H1 (cell line): ENCODE measurements around the gene CCDC78. TPM values are rescaled to one million over a fixed set of nuclear protein-coding genes. Genes with fewer than 3 reads are reported as not detected.

ENCODE experiments used
- CTCF ChIA-PET: fragments of 300-600 bp; sonication (Branson Sonifier 250); formaldehyde crosslinking; loops from one replicate; lab custom pipeline; 2021; ENCODE audit not compliant: partially characterized antibody; lab: Charles Lee
- POLR2A ChIA-PET: fragments of 300-600 bp; sonication (Branson Sonifier 250); formaldehyde crosslinking; loops from one replicate; lab custom pipeline; 2021; ENCODE audit warnings: inconsistent platforms; ENCODE audit not compliant: partially characterized antibody; lab: Charles Lee
- DNase-seq, 2 experiments: peaks; one replicate each; pipeline versions ENCODE4 v3.0.0 to v3.0.0-alpha.2; 2010 to 2022; ENCODE audit warnings: low spot score in 2 of 2, low read depth in 1 of 2, mixed read lengths in 1 of 2
- FAIRE-seq: peaks from 2 replicates; lab custom pipeline; 2011; peaks lifted over from hg19 to GRCh38; lab: Jason Lieb, UNC
- H2AFZ ChIP-seq: 2 replicates; pipeline ENCODE4 v1.8.1; 2012; ENCODE audit warnings: low read length, inconsistent platforms
- H2AK5ac ChIP-seq: 2 replicates; pipeline ENCODE4 v1.6.1; 2013; ENCODE audit warnings: low read depth, low read length
- H2BK120ac ChIP-seq: replicated peaks from 2 replicates; pipeline ENCODE3; 2013; ENCODE audit warnings: low read depth, low read length, inconsistent platforms
- H2BK12ac ChIP-seq: 2 replicates; pipeline ENCODE4 v1.6.1; 2013; ENCODE audit warnings: low read depth, low read length
- H2BK15ac ChIP-seq: 2 replicates; pipeline ENCODE4 v1.6.1; 2013; ENCODE audit warnings: low read length
- H2BK20ac ChIP-seq: 2 replicates; pipeline ENCODE4 v1.6.1; 2013; ENCODE audit warnings: low read length
- H2BK5ac ChIP-seq: 2 replicates; pipeline ENCODE4 v1.6.1; 2013; ENCODE audit warnings: low read depth, low read length
- H3K14ac ChIP-seq: 2 replicates; pipeline ENCODE4 v1.6.1; 2013; ENCODE audit warnings: inconsistent platforms; ENCODE audit not compliant: insufficient read length
- H3K18ac ChIP-seq: 2 replicates; pipeline ENCODE4 v1.6.1; 2013; ENCODE audit warnings: low read length; ENCODE audit errors: extremely low read depth
- H3K23ac ChIP-seq: 2 replicates; pipeline ENCODE4 v1.6.1; 2013; ENCODE audit warnings: inconsistent platforms; ENCODE audit not compliant: insufficient read length
- H3K23me2 ChIP-seq: 2 replicates; pipeline ENCODE4 v1.6.1; 2013; ENCODE audit warnings: low read depth, low read length
- H3K27ac ChIP-seq: 2 replicates; pipeline ENCODE4 v1.6.1; 2011; ENCODE audit warnings: low read depth, low read length, inconsistent platforms
- H3K27me3 ChIP-seq, 4 experiments: replicated peaks in 1 of 4; 1 replicate in 1 of 4; 2 replicates in 3 of 4; pipeline versions ENCODE4 v1.6.1 to v1.8.1; 2011 to 2013; ENCODE audit warnings: low read length in 3 of 4, mild to moderate bottlenecking in 3 of 4, inconsistent platforms in 2 of 4, mixed read lengths in 2 of 4, moderate library complexity in 1 of 4; ENCODE audit not compliant: control insufficient read depth in 3 of 4, insufficient read depth in 3 of 4; ENCODE audit errors: extremely low read depth in 1 of 4
- H3K36me3 ChIP-seq, 4 experiments: 2 replicates each; pipeline versions ENCODE4 v1.6.1 to v1.8.1; 2011 to 2013; ENCODE audit warnings: mild to moderate bottlenecking in 4 of 4, low read length in 3 of 4, moderate library complexity in 2 of 4, control low read depth in 1 of 4, inconsistent platforms in 1 of 4; ENCODE audit not compliant: insufficient read depth in 4 of 4, control insufficient read depth in 2 of 4
- H3K4ac ChIP-seq: replicated peaks from 2 replicates; pipeline ENCODE3; 2013; ENCODE audit warnings: low read length, low read depth, mixed read lengths, inconsistent platforms; ENCODE audit not compliant: insufficient read length
- H3K4me1 ChIP-seq, 4 experiments: replicated peaks in 1 of 4; 1 replicate in 1 of 4; 2 replicates in 3 of 4; pipeline versions ENCODE4 v1.6.1 to v1.8.1; 2011 to 2013; ENCODE audit warnings: low read length in 3 of 4, inconsistent platforms in 2 of 4, mixed read lengths in 1 of 4; ENCODE audit not compliant: insufficient read depth in 4 of 4, control insufficient read depth in 3 of 4
- H3K4me2 ChIP-seq, 2 experiments: 2 replicates each; pipeline versions ENCODE4 v1.6.1 to v1.8.1; 2011 to 2013; ENCODE audit warnings: low read depth in 2 of 2, low read length in 2 of 2, control low read depth in 1 of 2, inconsistent platforms in 1 of 2, mild to moderate bottlenecking in 1 of 2; ENCODE audit not compliant: insufficient read depth in 1 of 2
- H3K4me3 ChIP-seq, 4 experiments: fragments of 200-600, 300-600 bp in 1 of 4; sonication (generic), shearing (Covaris generic), sonication (Bioruptor Twin) in 1 of 4; 2 replicates each; pipeline versions ENCODE4 v1.5.1 to v1.8.1; 2011 to 2016; ENCODE audit warnings: low read length in 4 of 4, low read depth in 3 of 4, control low read depth in 2 of 4, inconsistent platforms in 2 of 4, mild to moderate bottlenecking in 2 of 4, mixed read lengths in 1 of 4, moderate library complexity in 1 of 4; ENCODE audit not compliant: insufficient read depth in 2 of 4; ENCODE audit errors: extremely low read depth in 1 of 4
- H3K56ac ChIP-seq: replicated peaks from 2 replicates; pipeline ENCODE3; 2013; ENCODE audit warnings: low read depth, mild to moderate bottlenecking, mixed read lengths, low read length, inconsistent platforms; ENCODE audit not compliant: insufficient read length
- H3K79me1 ChIP-seq: 2 replicates; pipeline ENCODE4 v1.6.1; 2013; ENCODE audit warnings: low read depth, low read length, control low read depth
- H3K79me2 ChIP-seq, 2 experiments: 2 replicates each; pipeline versions ENCODE4 v1.6.1 to v1.8.1; 2012 to 2013; ENCODE audit warnings: low read length in 2 of 2, mild to moderate bottlenecking in 2 of 2, inconsistent platforms in 1 of 2; ENCODE audit not compliant: insufficient read depth in 2 of 2, control insufficient read depth in 1 of 2
- H3K9ac ChIP-seq, 4 experiments: replicated peaks in 1 of 4; 1 replicate in 1 of 4; 2 replicates in 3 of 4; pipeline versions ENCODE4 v1.6.1 to v1.8.1; 2011 to 2013; ENCODE audit warnings: low read depth in 3 of 4, low read length in 3 of 4, control low read depth in 2 of 4, mild to moderate bottlenecking in 2 of 4, moderate library complexity in 2 of 4, inconsistent platforms in 1 of 4; ENCODE audit errors: extremely low read depth in 1 of 4
- H3K9me3 ChIP-seq, 2 experiments: 2 replicates each; pipeline versions ENCODE4 v1.6.1 to v1.8.1; 2012 to 2013; ENCODE audit warnings: mild to moderate bottlenecking in 2 of 2, moderate library complexity in 2 of 2, control low read depth in 1 of 2, inconsistent platforms in 1 of 2, low read depth in 1 of 2, low read length in 1 of 2, mixed read lengths in 1 of 2; ENCODE audit not compliant: insufficient read depth in 2 of 2
- H4K20me1 ChIP-seq, 2 experiments: replicated peaks in 1 of 2; 2 replicates each; pipeline versions ENCODE3 to v1.8.1; 2011 to 2013; ENCODE audit warnings: inconsistent platforms in 2 of 2, low read length in 2 of 2, mild to moderate bottlenecking in 1 of 2; ENCODE audit not compliant: insufficient read depth in 2 of 2, control insufficient read depth in 1 of 2
- H4K5ac ChIP-seq: 2 replicates; pipeline ENCODE4 v1.6.1; 2013; ENCODE audit warnings: low read length, low read depth, mixed read lengths, inconsistent platforms; ENCODE audit not compliant: insufficient read length
- H4K8ac ChIP-seq: 2 replicates; pipeline ENCODE4 v1.8.0; 2013; ENCODE audit warnings: mild to moderate bottlenecking, moderate library complexity, low read length, inconsistent platforms; ENCODE audit not compliant: insufficient read depth; ENCODE audit errors: extremely low read depth
- H4K91ac ChIP-seq: replicated peaks from 2 replicates; pipeline ENCODE3; 2013; ENCODE audit warnings: low read length, mixed read lengths, inconsistent platforms; ENCODE audit not compliant: insufficient read length
- CHD1 ChIP-seq: IDR thresholded peaks from 2 replicates; pipeline ENCODE4 v1.6.1; 2012; ENCODE audit warnings: low read depth, low read length, improper control_type of control experiment
- GTF2F1 ChIP-seq: IDR thresholded peaks from 2 replicates; pipeline ENCODE4 v1.6.1; 2012; ENCODE audit warnings: low read depth, low read length, improper control_type of control experiment, borderline replicate concordance
- HDAC2 ChIP-seq, 2 experiments: fragments of 300-600 bp in 1 of 2; sonication (generic) in 1 of 2; IDR thresholded peaks; 2 replicates each; pipeline ENCODE4 v1.6.1; 2011 to 2012; ENCODE audit warnings: low read depth in 2 of 2, low read length in 2 of 2, mild to moderate bottlenecking in 2 of 2, moderate library complexity in 2 of 2, borderline replicate concordance in 1 of 2, inconsistent platforms in 1 of 2
- JUND ChIP-seq: IDR thresholded peaks from 2 replicates; pipeline ENCODE4 v1.6.1; 2011; ENCODE audit warnings: mild to moderate bottlenecking, improper control_type of control experiment, low read length
- RAD21 ChIP-seq, 2 experiments: IDR thresholded peaks in 1 of 2; conservative IDR thresholded peaks in 1 of 2; 2 replicates each; pipeline ENCODE4 v1.6.1; 2011; ENCODE audit warnings: low read depth in 2 of 2, low read length in 2 of 2, improper control_type of control experiment in 1 of 2, inconsistent platforms in 1 of 2, mild to moderate bottlenecking in 1 of 2, moderate library complexity in 1 of 2
- RNF2 ChIP-seq: fragments of 200-900, 300-1000 bp; sonication (generic); IDR thresholded peaks from 2 replicates; pipeline ENCODE4 v1.7.1; 2016; ENCODE audit warnings: borderline replicate concordance, low read depth, mild to moderate bottlenecking, antibody characterized with exemption, low read length; ENCODE audit not compliant: poor library complexity, severe bottlenecking; ENCODE audit errors: missing control alignments
- SIRT6 ChIP-seq: IDR thresholded peaks from one replicate; pipeline ENCODE4 v1.7.1; 2012; ENCODE audit warnings: low read length, inconsistent platforms
- SRF ChIP-seq: IDR thresholded peaks from 2 replicates; pipeline ENCODE4 v1.6.1; 2011; ENCODE audit warnings: mild to moderate bottlenecking, low read depth, low read length, moderate library complexity
- TBP ChIP-seq: IDR thresholded peaks from 2 replicates; pipeline ENCODE4 v1.6.1; 2011; ENCODE audit warnings: low read depth, low read length, improper control_type of control experiment
- TCF12 ChIP-seq: IDR thresholded peaks from 2 replicates; pipeline ENCODE4 v1.6.1; 2011; ENCODE audit warnings: low read depth, mild to moderate bottlenecking, low read length
- TEAD4 ChIP-seq: IDR thresholded peaks from 2 replicates; pipeline ENCODE4 v1.6.1; 2012; ENCODE audit warnings: low read depth, low read length, inconsistent platforms, mixed read lengths
- YY1 ChIP-seq: IDR thresholded peaks from 2 replicates; pipeline ENCODE4 v1.6.1; 2011; ENCODE audit warnings: low read depth, mild to moderate bottlenecking, low read length
- WGBS, 2 experiments: shearing (Covaris generic) in 1 of 2; methylation state at CpG; one replicate each; pipeline versions ENCODE4 v1.1.6 to v1.1.7; 2013 to 2015; ENCODE audit warnings: low lambda C conversion rate in 2 of 2, mixed read lengths in 2 of 2, inconsistent platforms in 1 of 2, low coverage in 1 of 2, missing lambda C conversion rate in 1 of 2; ENCODE audit not compliant: insufficient replicate concordance in 2 of 2, insufficient coverage in 1 of 2, insufficient read length in 1 of 2; ENCODE audit errors: extremely low coverage in 1 of 2, missing lambda C conversion rate in 1 of 2; 5-methylcytosine and 5-hydroxymethylcytosine counted together
- polyA plus RNA-seq, 7 experiments: library from polyadenylated mRNA; depleted of rRNA in 3 of 7; stranded (reverse) in 5 of 7; unstranded in 2 of 7; fragments of >200 nt in 5 of 7; fragments of 200-250 nt in 2 of 7; gene quantifications; 1 replicate in 5 of 7; 2 replicates in 1 of 7; 4 replicates in 1 of 7; pipeline versions ENCODE4 v1.2.1 to v1.2.3, GENCODE V29; 2011 to 2013; ENCODE audit warnings: missing spikeins in 2 of 7, mixed read lengths in 2 of 7
- total RNA-seq: library from RNA; stranded (reverse); fragmentation: NEBNext Ultra II Directional; extraction: Animal tissue kit (Norgen Biotek cat#: 25700); gene quantifications from 2 replicates; pipeline ENCODE4 v1.2.1, GENCODE V29; 2021
- TF ChIP-seq, protein P1 (sequence below): IDR thresholded peaks from 2 replicates; pipeline ENCODE4 v1.6.1; 2012; ENCODE audit warnings: inconsistent platforms

Gene CCDC78
- total and polyA plus RNA-seq, 2 of the 8 experiments (the other 6 are each of a cell fraction or from before 2014, with no cell fraction given), result 7.1 to 8.5 TPM

DNA sequence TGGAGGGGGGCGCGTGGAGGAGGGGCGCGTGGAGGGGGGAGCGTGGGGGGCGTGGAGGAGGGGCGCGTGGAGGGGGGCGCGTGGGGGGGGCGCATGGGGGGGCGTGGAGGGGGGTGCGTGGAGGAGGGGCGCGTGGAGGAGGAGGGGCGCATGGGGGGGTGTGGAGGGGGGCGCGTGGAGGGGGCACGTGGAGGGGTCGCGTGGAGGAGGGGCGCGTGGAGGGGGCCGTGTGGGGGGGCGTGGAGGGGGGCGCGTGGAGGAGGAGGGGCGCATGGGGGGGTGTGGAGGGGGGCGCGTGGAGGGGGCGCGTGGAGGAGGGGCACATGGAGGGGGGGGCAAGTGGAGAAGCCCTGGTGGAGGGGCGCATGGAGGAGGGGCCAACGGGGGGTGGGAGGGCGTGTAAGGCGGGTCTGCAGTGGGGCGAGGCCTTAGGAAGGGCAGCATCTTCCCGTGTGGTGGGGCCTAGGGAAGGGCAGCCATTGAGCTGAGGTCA is 41.5 kb upstream of the CCDC78 start:
- Histone ChIP-seq H3K9ac (no peak overlapping the region), H3K9me3 (no peaks in the 10 kb centered on the region), H3K79me2 (no peaks in the 10 kb centered on the region), H2BK120ac (no peak overlapping the region), H3K18ac (no peak overlapping the region), H2BK12ac (no peak overlapping the region), H3K4me2 (no peak overlapping the region), H2BK5ac (no peak overlapping the region), H2AFZ (no peak overlapping the region), H3K4ac (no peak overlapping the region), H3K56ac (no peak overlapping the region), H4K8ac (no peak overlapping the region), H4K5ac (no peak overlapping the region), H3K27me3 (no peaks in the 10 kb centered on the region), H3K23me2 (no peaks in the 10 kb centered on the region; the same call in 1 of the 2 replicates), H3K27ac (no peak overlapping the region), H2BK20ac (no peak overlapping the region), H3K4me1 (peaks cover 0 to 9% (median 6%) of the 10 kb centered on the region in 4 experiments; a peak in 5 of 7 replicates), H2BK15ac (no peak overlapping the region), H4K91ac (no peak overlapping the region), H2AK5ac (no peak overlapping the region), H4K20me1 (no peaks in the 10 kb centered on the region), H3K14ac (no peak overlapping the region), H3K36me3 (no peaks in the 10 kb centered on the region), H3K79me1 (no peaks in the 10 kb centered on the region), H3K4me3 (no peak overlapping the region), H3K23ac (no peak overlapping the region)
- no peak for DNase-seq
- CTCF ChIA-PET, result interaction anchor here (0.6 to 1.6 kb wide), 3 partner anchors 18 to 273 kb away, joined by 3 to 7 read pairs (median 4); no protein-coding TSS in a partner anchor
- no CpG with 5 or more reads among the region's 38 CpGs for WGBS, 2 experiments
- POLR2A ChIA-PET, result interaction anchor here (1.8 kb wide), 1 partner anchor 52 kb away, joined by 3 read pairs; no protein-coding TSS in a partner anchor
- no peak for FAIRE-seq
- no peak for TF ChIP-seq GTF2F1
- no peak for TF ChIP-seq YY1
- no peak for TF ChIP-seq HDAC2 (IDR thresholded peaks at IDR 0.05; ENCODE audit: borderline replicate concordance in 1 of 2, low read depth in 2 of 2, low read length in 2 of 2)
- TF ChIP-seq, protein P1, sequence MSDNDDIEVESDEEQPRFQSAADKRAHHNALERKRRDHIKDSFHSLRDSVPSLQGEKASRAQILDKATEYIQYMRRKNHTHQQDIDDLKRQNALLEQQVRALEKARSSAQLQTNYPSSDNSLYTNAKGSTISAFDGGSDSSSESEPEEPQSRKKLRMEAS, result no peak
- TF ChIP-seq CHD1, result no peak
- TF ChIP-seq SRF, result no peak
- TF ChIP-seq SIRT6, result no peak
- TF ChIP-seq RAD21 (IDR thresholded peaks at IDR 0.05 in 1 of 2, conservative IDR thresholded peaks at IDR 0.05 in 1 of 2; ENCODE audit: low read depth in 2 of 2, low read length in 2 of 2), result no peak
- no peak for TF ChIP-seq RNF2
- no peak for TF ChIP-seq TEAD4
- TF ChIP-seq JUND, result no peak
- no peak for TF ChIP-seq TCF12
- no peak for TF ChIP-seq TBP
